ENCODE data around the gene VWDE. TPM values are rescaled to one million over a fixed set of nuclear protein-coding genes. Genes with fewer than 3 reads are reported as not detected.

VWDE gene
- total and polyA plus RNA-seq, 2 of the 8 experiments (the other 6 are each of a cell fraction or from before 2014, with no cell fraction given), result 11.0 to 21.2 TPM

DNA sequence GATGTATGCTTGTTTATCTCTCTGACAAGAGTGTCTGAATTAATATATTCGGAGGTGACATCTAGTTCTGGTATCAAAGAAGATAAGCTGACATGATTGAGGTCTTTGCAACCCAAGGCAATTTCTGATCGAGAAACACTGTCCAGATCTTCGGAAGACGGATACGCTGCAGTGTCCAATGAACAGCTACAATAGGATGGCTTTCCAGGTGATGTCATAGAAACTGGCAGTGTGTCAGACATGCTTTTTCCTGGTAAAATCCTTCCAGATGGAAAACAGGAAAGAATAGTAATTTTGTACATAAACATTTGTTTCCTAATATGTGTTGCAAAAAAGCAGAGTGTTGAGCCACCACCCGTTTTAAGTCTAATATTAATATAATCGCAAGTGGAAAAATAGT lies 33.4 kb downstream of the VWDE start:
- Histone ChIP-seq H2BK12ac (ENCODE audit: low read depth, low read length) (no peak overlapping the region), H3K79me2 (ENCODE audit: control insufficient read depth in 1 of 2, insufficient read depth in 2 of 2, low read length in 2 of 2) (no peaks in the 10 kb centered on the region), H3K9me3 (ENCODE audit: insufficient read depth in 2 of 2, low read depth in 1 of 2, low read length in 1 of 2) (no peaks in the 10 kb centered on the region), H4K8ac (ENCODE audit: extremely low read depth, insufficient read depth, low read length) (no peak overlapping the region), H3K23ac (ENCODE audit: insufficient read length) (no peak overlapping the region), H2AFZ (ENCODE audit: low read length) (no peak overlapping the region), H3K4me1 (replicated peaks in 1 of 4; ENCODE audit: control insufficient read depth in 3 of 4, insufficient read depth in 4 of 4, low read length in 3 of 4) (no peaks in the 10 kb centered on the region), H2BK5ac (ENCODE audit: low read depth, low read length) (no peak overlapping the region), H3K18ac (ENCODE audit: extremely low read depth, low read length) (no peak overlapping the region), H3K4ac (replicated peaks; ENCODE audit: insufficient read length, low read depth, low read length) (no peak overlapping the region), H3K23me2 (ENCODE audit: low read depth, low read length) (no peaks in the 10 kb centered on the region), H3K9ac (replicated peaks in 1 of 4; ENCODE audit: extremely low read depth in 1 of 4, low read depth in 3 of 4, low read length in 3 of 4) (no peak overlapping the region), H3K14ac (ENCODE audit: insufficient read length) (no peak overlapping the region), H3K79me1 (ENCODE audit: low read depth, low read length) (no peaks in the 10 kb centered on the region), H3K4me3 (ENCODE audit: extremely low read depth in 1 of 4, insufficient read depth in 2 of 4, low read depth in 3 of 4, low read length in 4 of 4) (no peak overlapping the region), H3K27ac (ENCODE audit: low read depth, low read length) (no peak overlapping the region), H2AK5ac (ENCODE audit: low read depth, low read length) (no peak overlapping the region), H2BK120ac (replicated peaks; ENCODE audit: low read depth, low read length) (no peak overlapping the region), H4K91ac (replicated peaks; ENCODE audit: insufficient read length, low read length) (no peak overlapping the region), H3K4me2 (ENCODE audit: insufficient read depth in 1 of 2, low read depth in 2 of 2, low read length in 2 of 2) (no peak overlapping the region), H2BK20ac (ENCODE audit: low read length) (no peak overlapping the region), H3K56ac (replicated peaks; ENCODE audit: insufficient read length, low read depth, low read length) (no peak overlapping the region), H4K20me1 (replicated peaks in 1 of 2; ENCODE audit: control insufficient read depth in 1 of 2, insufficient read depth in 2 of 2, low read length in 2 of 2) (no peaks in the 10 kb centered on the region), H4K5ac (ENCODE audit: insufficient read length, low read depth, low read length) (no peak overlapping the region), H3K36me3 (ENCODE audit: control insufficient read depth in 2 of 4, insufficient read depth in 4 of 4, low read length in 3 of 4) (peaks cover 0 to 45% (median 15%) of the 10 kb centered on the region in 4 experiments; a peak in 5 of 8 replicates), H3K27me3 (replicated peaks in 1 of 4; ENCODE audit: control insufficient read depth in 3 of 4, extremely low read depth in 1 of 4, insufficient read depth in 3 of 4, low read length in 3 of 4) (no peaks in the 10 kb centered on the region), H2BK15ac (ENCODE audit: low read length) (no peak overlapping the region)
- WGBS, 2 experiments (ENCODE audit: extremely low coverage in 1 of 2, insufficient coverage in 1 of 2, insufficient read length in 1 of 2, insufficient replicate concordance in 2 of 2, low coverage in 1 of 2, low lambda C conversion rate in 2 of 2, missing lambda C conversion rate in 1 of 2), result 95% methylated on average over 7 of the region's 7 CpGs; no CpG with 5 or more reads in 1 of the 2 experiments
- no peak for DNase-seq (ENCODE audit: low read depth in 1 of 2, low spot score in 2 of 2)
- ChIA-PET CTCF (ENCODE audit: partially characterized antibody) (no interaction called here), POLR2A (ENCODE audit: partially characterized antibody) (no interaction called here)
- TF ChIP-seq BRCA1 (IDR thresholded peaks at IDR 0.05; ENCODE audit: low read depth, low read length), result no peak
- TF ChIP-seq SP1 (IDR thresholded peaks at IDR 0.05; ENCODE audit: low read depth, low read length), result no peak
- TF ChIP-seq E2F6 (IDR thresholded peaks at IDR 0.05), result no peak
- FAIRE-seq, result no peak

Measured in H1 (cell line).